ENCODE measurements around the gene ZNF692.
A peak's percentile ranks its signal among the peaks of the same experiment; 100 is the strongest.
"Not testable (repeated sequence)": the region's sequence is repeated elsewhere in the genome, so short reads cannot be mapped to it uniquely, and the experiment has no call there.

Gene ZNF692

GRCh38 chr1:248849152-248849551 is 9.7 kb downstream of the ZNF692 start:
- DNase-seq, result no peak

- no peak for DNase-seq
Observed at GRCh38 chr1:248848602-248849001, 10.3 kb downstream of the ZNF692 start.

- DNase-seq, result no peak
Observed at GRCh38 chr1:248847956-248848561, 10.8 kb downstream of the ZNF692 start.

- DNase-seq, result no peak
Observed at GRCh38 chr1:248847181-248847955, 11.5 kb downstream of the ZNF692 start.

- DNase-seq, result no peak
Observed at GRCh38 chr1:248844526-248844925, 14.4 kb downstream of the ZNF692 start.

- no peak for DNase-seq
Observed at GRCh38 chr1:248843687-248844086, 15.2 kb downstream of the ZNF692 start.

- no peak for DNase-seq
Observed at GRCh38 chr1:248842781-248843331, 16.0 kb downstream of the ZNF692 start.

GRCh38 chr1:248841702-248842395 is 17.0 kb downstream of the ZNF692 start:
- DNase-seq, result no peak

- DNase-seq, result no peak
Observed at GRCh38 chr1:248840946-248841345, 17.9 kb downstream of the ZNF692 start.

- no peak for DNase-seq
Observed at GRCh38 chr1:248839168-248839555, 19.7 kb downstream of the ZNF692 start.

- peak; percentile 37 for DNase-seq
Observed at GRCh38 chr1:248838357-248839167, 20.3 kb downstream of the ZNF692 start.

GRCh38 chr1:248837781-248838356 is 21.0 kb downstream of the ZNF692 start, which contains the start of gene ZNF672:
TSS of gene ZNF672 (plus strand) at chr1:248838224. CDS start at chr1:248847275, 9,051 bp downstream.
- DNase-seq, result peak; percentile 89

- no peak for DNase-seq
Observed at GRCh38 chr1:248837045-248837780, 21.7 kb downstream of the ZNF692 start.

- DNase-seq, result no peak
Observed at GRCh38 chr1:248834343-248834940, 24.4 kb downstream of the ZNF692 start.

- no peak for DNase-seq
Observed at GRCh38 chr1:248831842-248832241, 27.0 kb downstream of the ZNF692 start.

- DNase-seq, result not testable (repeated sequence)
Observed at GRCh38 chr1:248830718-248831017, 28.2 kb downstream of the ZNF692 start.

- DNase-seq, result no peak
Observed at GRCh38 chr1:248828845-248829244, 30.0 kb downstream of the ZNF692 start.

GRCh38 chr1:248825909-248826760 is 32.8 kb downstream of the ZNF692 start, which contains the start of gene SH3BP5L:
TSS of gene SH3BP5L (minus strand) at chr1:248825915. CDS start at chr1:248824935, 980 bp downstream.
- DNase-seq, result peak; percentile 67

- no peak for DNase-seq
Observed at GRCh38 chr1:248825573-248825908, 33.3 kb downstream of the ZNF692 start.

GRCh38 chr1:248825136-248825535 is 33.7 kb downstream of the ZNF692 start:
- no peak for DNase-seq
